Smooth muscle cell (in vitro differentiated cells): ENCODE measurements around the gene TEX2. TPM values are rescaled to one million over a fixed set of nuclear protein-coding genes. Genes with fewer than 3 reads are reported as not detected.
A peak's percentile ranks its signal among the peaks of the same experiment; 100 is the strongest.

Experiments
- DNase-seq: peaks from one replicate; lab custom pipeline; 2025; ENCODE audit not compliant: unreplicated experiment; lab: John Stamatoyannopoulos, UW
- H2AFZ ChIP-seq: fragments of 200-600 bp; sonication (generic); 2 replicates; pipeline ENCODE4 v1.6.0; 2016; ENCODE audit warnings: antibody characterized with exemption, low read depth, mild to moderate bottlenecking
- H3F3A ChIP-seq: fragments of 200-600 bp; sonication (generic); 2 replicates; pipeline ENCODE4 v1.6.0; 2017; ENCODE audit warnings: antibody characterized with exemption, low read depth
- H3K27ac ChIP-seq: fragments of 200-600 bp; sonication (generic); 2 replicates; pipeline ENCODE4 v1.5.1; 2016; ENCODE audit warnings: low read depth, mild to moderate bottlenecking
- H3K27me3 ChIP-seq: fragments of 200-600 bp; sonication (generic); 2 replicates; pipeline ENCODE4 v1.6.1; 2016; ENCODE audit warnings: low read depth, mild to moderate bottlenecking
- H3K36me3 ChIP-seq: fragments of 200-600 bp; sonication (generic); 2 replicates; pipeline ENCODE4 v1.5.1; 2016; ENCODE audit warnings: low read depth
- H3K4me1 ChIP-seq: fragments of 200-600 bp; sonication (generic); 2 replicates; pipeline ENCODE4 v1.5.1; 2016; ENCODE audit warnings: low read depth
- H3K4me2 ChIP-seq: fragments of 200-600 bp; sonication (generic); 2 replicates; pipeline ENCODE4 v1.6.0; 2016; ENCODE audit warnings: mild to moderate bottlenecking
- H3K4me3 ChIP-seq: fragments of 200-600 bp; sonication (generic); 2 replicates; pipeline ENCODE4 v1.5.1; 2016; ENCODE audit warnings: mild to moderate bottlenecking
- H3K79me2 ChIP-seq: fragments of 200-600 bp; sonication (generic); 2 replicates; pipeline ENCODE4 v1.6.0; 2016; ENCODE audit warnings: low read depth, mild to moderate bottlenecking
- H3K9ac ChIP-seq: fragments of 200-600 bp; sonication (generic); 2 replicates; pipeline ENCODE4 v1.6.0; 2016; ENCODE audit warnings: low read depth
- H3K9me3 ChIP-seq: fragments of 200-600 bp; sonication (generic); replicated peaks from 2 replicates; pipeline ENCODE4 v1.5.1; 2016; ENCODE audit warnings: low read depth
- H4K20me1 ChIP-seq: fragments of 200-600 bp; sonication (generic); 2 replicates; pipeline ENCODE4 v1.6.0; 2016; ENCODE audit warnings: low read depth
- WGBS: methylation state at CpG from one replicate; pipeline ENCODE4 v1.1.7; 2016; ENCODE audit warnings: low lambda C conversion rate; 5-methylcytosine and 5-hydroxymethylcytosine counted together
- polyA plus RNA-seq: library from polyadenylated mRNA; unstranded; fragments of >200 nt; fragmentation: Nextera tagmentation; extraction: Ambion mirVana; gene quantifications from 2 replicates; pipeline ENCODE4 v1.2.1, GENCODE V29; 2016
- total RNA-seq: library from RNA; depleted of rRNA; stranded (reverse); fragments of >200 nt; gene quantifications from 2 replicates; pipeline ENCODE4 v1.2.3, GENCODE V29; 2014
- TF ChIP-seq, protein P1 (sequence below): fragments of 200-600 bp; sonication (generic); IDR thresholded peaks from 2 replicates; pipeline ENCODE4 v1.5.1; 2017; ENCODE audit warnings: borderline replicate concordance, mild to moderate bottlenecking, antibody characterized with exemption; ENCODE audit not compliant: insufficient read depth, poor library complexity, severe bottlenecking

TEX2 gene
- total and polyA plus RNA-seq, 2 experiments from 2014 or later, result 8.6 to 26.2 TPM

DNA sequence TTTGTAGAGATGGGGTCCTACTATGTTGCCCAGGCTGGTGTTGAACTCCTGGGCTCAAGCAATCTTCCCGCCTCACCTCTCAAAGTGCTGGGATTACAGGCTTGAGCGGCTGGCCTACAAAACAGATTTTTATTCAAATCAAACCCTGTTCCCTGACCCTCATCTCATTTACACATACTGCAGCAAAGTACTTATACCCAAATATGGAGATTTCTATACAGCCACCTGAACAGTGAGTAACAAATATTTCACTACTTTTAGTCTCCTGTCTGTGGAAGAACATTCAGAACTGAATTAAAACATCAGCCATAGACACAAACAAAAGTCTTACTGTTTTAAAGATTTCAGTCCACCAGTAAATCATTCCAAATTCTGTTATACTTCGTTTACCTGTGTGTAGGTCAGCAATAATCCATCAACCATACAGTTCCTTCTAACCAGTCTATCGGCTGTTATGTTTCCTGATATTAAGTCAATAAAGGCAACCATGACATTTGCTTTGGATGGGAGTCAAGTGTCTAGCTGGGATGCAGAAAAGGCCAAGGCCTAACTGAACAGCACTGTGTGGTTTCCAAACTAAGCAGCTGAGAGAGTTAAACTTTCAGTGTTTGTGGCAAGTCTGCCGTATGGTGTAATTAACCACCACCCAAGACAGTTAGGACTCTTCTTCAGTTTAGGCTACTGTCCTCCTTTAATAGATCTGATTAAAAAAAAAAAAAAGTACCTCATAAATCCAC is 155.4 kb downstream of the TEX2 start:
- H3F3A ChIP-seq, result no peaks in the 10 kb centered on the region
- no peak overlapping the region for H3K4me3 ChIP-seq
- TF ChIP-seq, protein P1, sequence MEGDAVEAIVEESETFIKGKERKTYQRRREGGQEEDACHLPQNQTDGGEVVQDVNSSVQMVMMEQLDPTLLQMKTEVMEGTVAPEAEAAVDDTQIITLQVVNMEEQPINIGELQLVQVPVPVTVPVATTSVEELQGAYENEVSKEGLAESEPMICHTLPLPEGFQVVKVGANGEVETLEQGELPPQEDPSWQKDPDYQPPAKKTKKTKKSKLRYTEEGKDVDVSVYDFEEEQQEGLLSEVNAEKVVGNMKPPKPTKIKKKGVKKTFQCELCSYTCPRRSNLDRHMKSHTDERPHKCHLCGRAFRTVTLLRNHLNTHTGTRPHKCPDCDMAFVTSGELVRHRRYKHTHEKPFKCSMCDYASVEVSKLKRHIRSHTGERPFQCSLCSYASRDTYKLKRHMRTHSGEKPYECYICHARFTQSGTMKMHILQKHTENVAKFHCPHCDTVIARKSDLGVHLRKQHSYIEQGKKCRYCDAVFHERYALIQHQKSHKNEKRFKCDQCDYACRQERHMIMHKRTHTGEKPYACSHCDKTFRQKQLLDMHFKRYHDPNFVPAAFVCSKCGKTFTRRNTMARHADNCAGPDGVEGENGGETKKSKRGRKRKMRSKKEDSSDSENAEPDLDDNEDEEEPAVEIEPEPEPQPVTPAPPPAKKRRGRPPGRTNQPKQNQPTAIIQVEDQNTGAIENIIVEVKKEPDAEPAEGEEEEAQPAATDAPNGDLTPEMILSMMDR, result no peak
- H3K27me3 ChIP-seq, result no peaks in the 10 kb centered on the region
- peaks cover 39% of the 10 kb centered on the region for H4K20me1 ChIP-seq
- H3K9me3 ChIP-seq, result no peaks in the 10 kb centered on the region
- no peak overlapping the region for H2AFZ ChIP-seq
- no peaks in the 10 kb centered on the region for H3K36me3 ChIP-seq
- WGBS, result 91% methylated on average over 5 of the region's 5 CpGs
- H3K79me2 ChIP-seq, result peaks cover 23% of the 10 kb centered on the region
- no peak overlapping the region for H3K4me2 ChIP-seq
- no peak overlapping the region for H3K27ac ChIP-seq
- H3K4me1 ChIP-seq, result peaks cover 13% of the 10 kb centered on the region
- DNase-seq, result no peak
- H3K9ac ChIP-seq, result no peak overlapping the region

DNA sequence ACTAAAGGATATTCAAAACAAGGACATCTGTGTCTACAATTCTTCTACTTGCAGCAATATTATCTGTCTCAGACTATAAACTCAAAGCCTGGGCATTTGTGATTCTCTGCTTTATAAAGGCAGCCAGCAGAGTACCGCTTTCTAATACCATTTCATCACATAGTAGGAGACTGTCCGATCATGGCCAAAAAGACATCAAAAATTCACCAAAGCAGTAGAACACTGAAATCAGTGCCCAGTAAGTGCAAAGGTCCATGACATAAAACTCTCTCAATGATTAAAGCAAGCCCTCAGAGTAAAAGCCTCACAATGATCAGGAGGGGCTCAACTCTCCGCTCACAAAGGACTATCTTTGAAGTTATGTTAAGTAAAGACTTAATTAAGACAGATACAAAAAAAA is 156.1 kb downstream of the TEX2 start:
- Histone ChIP-seq H3K27me3 (no peaks in the 10 kb centered on the region), H4K20me1 (peaks cover 41% of the 10 kb centered on the region), H3K9ac (no peak overlapping the region), H3K36me3 (no peaks in the 10 kb centered on the region), H3K4me3 (no peak overlapping the region), H3F3A (no peaks in the 10 kb centered on the region), H3K79me2 (peaks cover 23% of the 10 kb centered on the region), H2AFZ (no peak overlapping the region), H3K4me2 (peak overlapping the region; percentile 31), H3K4me1 (peaks cover 13% of the 10 kb centered on the region), H3K9me3 (no peaks in the 10 kb centered on the region), H3K27ac (no peak overlapping the region)
- no peak for DNase-seq
- TF ChIP-seq, protein P1, result no peak
- WGBS, result 88% methylated on average over 3 of the region's 3 CpGs

DNA sequence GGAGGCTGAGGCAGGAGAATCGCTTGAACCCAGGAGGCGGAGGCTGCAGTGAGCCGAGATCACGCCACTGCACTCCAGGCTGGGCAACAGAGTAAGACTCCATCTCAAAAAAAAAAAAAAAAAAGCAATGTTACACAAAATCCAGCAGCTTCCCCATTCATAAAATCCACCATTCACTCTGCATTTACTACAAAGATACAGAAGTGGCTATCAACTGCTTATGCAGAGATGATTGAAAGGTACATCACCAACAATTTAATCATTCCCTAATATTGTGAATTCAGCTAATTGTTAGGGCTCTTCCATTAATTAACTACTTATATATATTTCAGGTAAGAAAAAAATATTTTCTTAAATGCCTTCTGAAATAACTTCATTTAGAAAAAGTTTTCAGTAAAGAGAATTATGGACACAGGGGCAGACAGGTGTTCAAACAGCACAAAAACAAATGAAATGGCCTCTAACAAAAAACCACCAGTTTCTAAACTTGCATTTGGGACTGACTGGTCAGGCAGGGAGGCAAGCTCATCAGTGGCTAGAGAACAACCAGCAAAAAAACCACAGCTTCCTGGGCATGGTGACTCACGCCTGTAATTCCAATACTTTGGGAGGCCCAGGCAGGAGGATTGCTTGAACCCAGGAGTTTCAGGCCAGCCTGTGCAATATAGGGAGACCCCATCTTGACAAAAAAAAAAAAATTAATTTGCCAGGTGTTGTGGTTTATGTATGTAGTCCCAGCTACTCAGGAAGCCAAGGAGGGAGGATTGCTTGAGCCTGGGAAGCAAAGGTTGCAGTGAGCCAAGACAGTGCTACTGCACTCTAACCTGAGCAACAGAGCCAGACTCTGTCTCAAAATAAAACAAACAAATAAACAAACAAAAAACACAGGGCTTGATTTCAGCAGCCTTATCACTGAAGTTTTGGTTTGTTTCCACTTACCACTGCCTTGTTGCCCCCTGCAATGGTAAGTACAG is 159.4 kb downstream of the TEX2 start:
- Histone ChIP-seq H3K4me1 (peaks cover 7% of the 10 kb centered on the region), H3K9me3 (no peaks in the 10 kb centered on the region), H3K9ac (no peak overlapping the region), H3K36me3 (no peaks in the 10 kb centered on the region), H3K27ac (no peak overlapping the region), H4K20me1 (peaks cover 56% of the 10 kb centered on the region), H3K79me2 (peaks cover 26% of the 10 kb centered on the region), H3K4me2 (no peak overlapping the region), H3K4me3 (no peak overlapping the region), H3F3A (no peaks in the 10 kb centered on the region), H3K27me3 (no peaks in the 10 kb centered on the region), H2AFZ (no peak overlapping the region)
- TF ChIP-seq, protein P1, result no peak
- WGBS, result 88% methylated on average over 5 of the region's 5 CpGs
- no peak for DNase-seq
